GM21423 (cell line): Measurements from ENCODE around the gene RAB11A.
"Not testable (repeated sequence)": the region's sequence is repeated elsewhere in the genome, so short reads cannot be mapped to it uniquely, and the experiment has no call there.

Experiments used
- ATAC-seq: cut with Tn5 transposase; IDR thresholded peaks from one replicate; pipeline ENCODE4 v1.9.1; 2021; ENCODE audit warnings: mild to moderate bottlenecking, moderate library complexity; ENCODE audit not compliant: unreplicated experiment

The RAB11A gene

DNA sequence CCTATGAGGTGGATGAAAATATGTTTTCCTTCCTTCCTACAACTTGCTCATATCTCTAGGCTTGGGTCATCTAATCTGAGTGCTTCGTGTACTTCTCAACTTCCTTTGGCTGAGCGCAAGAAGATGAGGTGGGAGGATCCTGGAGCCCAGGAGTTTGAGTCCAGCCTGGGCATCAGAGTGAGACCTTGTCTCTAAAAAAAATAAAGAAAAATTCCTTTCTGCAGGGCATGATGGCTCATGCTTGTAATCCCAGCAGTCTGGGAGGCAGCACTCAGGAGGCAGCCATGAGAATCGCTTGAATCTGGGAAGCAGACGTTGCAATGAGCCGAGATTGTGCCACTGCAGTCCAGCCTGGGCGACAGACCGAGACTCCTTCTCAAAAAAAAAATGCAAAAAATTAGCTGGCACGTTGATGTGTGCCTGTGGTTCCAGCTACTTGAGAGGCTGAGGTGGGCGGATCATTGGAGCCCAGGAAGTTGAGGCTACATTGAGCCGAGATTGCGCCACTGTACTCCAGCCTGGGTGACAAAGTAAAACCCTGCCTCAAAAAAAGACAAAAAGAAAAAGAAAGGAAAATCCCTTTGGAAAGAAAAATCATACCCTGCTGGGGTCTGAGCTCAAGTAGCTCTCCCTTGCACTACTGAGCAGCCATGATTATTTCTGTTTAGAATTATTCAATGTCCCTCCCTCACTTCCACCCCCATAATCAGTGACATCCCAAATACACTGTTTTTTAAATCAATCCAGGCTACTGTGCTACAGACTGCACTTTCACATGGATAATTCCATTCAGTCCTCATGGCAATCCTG is 28.0 kb upstream of the RAB11A start:
- no peak for ATAC-seq

DNA sequence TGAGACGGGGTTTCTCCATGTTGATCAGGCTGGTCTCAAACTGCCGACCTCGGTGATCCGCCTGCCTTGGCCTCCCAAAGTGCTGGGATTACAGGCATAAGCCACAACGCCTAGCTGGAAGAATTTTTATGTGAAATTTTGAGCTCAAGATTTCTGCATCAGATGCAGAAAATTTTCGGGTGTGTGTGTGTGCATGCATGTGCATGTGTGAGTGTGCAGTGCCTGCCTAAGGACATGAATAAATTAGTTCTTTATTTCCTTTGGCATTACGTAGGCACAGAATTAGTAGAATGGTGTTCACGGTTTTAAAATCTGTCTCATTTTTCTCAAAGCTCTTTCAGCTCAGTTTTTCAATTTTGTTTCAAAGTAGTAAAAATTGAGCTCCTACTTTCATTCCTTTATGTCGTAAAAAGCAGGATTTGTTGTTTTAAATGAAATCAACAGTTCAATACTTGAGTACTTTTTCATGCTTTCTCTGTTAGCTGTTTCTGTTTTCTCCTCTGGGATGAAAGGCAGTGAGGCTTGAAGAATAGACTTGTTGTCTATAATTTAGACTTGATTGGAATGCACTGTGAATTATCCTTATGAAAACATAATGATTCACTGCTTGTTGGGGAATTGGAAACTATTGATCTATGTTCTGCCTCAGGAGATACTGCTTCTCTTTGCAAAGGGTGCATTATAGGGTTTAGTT is 23.3 kb upstream of the RAB11A start:
- ATAC-seq: no peak

DNA sequence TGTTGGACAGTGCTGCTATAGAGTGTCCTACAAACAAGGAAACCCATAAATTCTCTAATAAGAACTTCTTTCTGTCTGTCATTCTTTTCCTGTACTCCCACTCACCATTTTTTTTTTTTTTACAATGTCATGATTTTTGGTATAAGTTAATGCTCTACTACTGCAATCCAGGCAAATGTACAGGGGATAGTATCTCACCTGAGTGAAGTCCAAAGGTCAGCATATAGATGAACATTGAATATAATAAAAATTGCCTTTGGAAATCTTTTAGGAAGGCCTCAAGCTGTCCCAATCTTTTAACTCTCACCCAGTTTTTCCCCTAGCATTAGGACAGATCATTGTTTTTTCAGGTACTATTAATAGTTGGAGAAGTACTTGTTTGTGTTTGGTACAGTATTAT is 21.3 kb upstream of the RAB11A start:
- no peak for ATAC-seq

DNA sequence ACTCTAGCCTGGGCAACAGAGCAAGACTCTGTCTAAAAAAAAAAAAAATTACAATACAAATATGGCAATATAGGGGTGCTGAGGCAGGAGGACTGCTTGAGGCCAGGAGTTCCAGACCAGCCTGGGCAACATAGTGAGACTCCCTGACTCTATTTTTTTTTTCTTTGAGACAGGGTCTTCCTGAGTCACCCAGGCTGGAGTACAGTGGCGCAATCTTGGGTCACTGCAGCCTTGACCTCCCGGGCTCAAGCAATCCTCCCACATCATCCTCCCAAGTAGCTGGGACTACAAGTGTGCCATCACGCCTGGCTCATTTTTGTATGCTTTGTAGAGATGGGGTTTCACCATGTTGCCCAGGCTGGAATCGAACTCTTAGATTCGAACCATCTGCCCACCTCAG is 17.3 kb upstream of the RAB11A start:
- ATAC-seq: no peak

DNA sequence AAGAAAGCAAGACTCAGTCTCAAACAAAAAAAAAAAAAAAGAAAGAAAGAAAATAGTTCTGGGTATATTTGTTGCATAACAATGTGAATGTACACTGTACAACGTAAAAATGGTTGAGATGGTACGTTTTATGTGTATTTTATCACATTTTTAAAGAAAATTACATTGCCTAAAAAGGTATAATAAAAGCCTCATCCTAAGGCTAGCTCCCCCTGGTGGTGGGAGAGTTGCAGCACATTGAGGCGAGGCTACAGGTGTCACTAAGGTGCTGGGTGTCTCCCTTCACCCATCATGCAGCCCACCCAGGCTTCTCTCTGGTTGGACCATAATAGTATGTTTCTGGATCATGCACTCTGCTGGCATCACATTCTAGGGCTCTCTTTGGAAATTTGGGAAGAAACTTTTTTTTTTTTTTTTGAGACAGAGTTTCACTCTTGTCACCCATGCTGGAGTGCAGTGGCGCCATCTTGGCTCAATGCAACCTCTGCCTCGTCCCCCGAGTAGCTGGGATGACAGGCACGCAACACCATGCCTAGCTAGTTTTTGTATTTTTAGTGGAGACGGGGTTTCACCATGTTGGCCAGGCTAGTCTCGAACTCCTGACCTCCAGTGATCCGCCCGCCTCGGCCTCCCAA is 12.4 kb upstream of the RAB11A start:
- no peak for ATAC-seq

DNA sequence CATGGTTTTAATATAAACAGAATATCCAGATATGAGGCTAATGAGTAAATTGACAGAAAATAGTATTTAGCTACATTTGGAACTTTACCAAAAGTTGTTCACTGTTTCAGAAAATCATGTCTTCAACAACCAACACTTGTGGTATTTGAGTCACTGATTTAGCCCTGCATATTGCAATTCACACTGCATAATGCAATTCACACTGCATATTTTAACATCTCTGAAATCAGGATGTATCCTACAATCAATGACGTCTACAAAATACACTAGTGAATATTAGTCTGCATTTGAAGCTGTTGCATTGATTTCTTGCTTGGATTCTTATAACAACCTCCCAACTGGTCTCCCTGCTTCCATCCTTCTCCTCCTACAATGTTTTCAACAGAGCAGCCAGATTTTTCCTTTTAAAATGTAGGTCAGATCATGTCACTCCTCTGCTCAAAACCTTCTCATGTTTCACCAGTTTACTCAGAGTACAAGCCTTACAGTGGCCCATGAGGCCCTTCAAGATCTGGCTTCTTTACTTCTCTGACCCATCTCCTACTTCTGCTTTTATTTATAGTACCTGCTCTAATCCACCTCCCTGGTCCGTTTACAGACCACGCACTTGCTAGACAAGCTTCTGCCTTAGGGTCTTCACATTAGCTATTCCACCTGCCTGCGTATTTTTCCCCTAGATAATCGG is 11.4 kb upstream of the RAB11A start:
- ATAC-seq: no peak

DNA sequence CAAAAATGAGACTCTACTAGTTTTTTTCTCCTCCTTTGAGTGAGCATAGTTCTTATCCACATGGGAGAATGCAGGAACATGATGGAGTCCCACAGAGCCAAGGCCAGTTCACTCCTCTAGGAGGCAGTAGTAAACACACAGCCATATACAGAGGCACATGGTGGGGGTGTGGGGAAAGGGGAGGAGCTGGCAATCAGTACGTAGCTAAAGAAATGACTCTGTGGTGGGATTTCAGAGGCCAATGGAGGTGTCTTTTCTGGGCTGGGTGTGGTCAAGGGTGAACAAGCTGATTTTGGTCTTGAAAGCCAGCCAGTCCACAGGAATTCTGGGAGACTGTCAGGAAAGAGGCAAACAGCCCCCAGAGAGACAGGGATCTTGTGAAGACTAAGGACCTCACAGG is 6.6 kb upstream of the RAB11A start:
- no peak for ATAC-seq

DNA sequence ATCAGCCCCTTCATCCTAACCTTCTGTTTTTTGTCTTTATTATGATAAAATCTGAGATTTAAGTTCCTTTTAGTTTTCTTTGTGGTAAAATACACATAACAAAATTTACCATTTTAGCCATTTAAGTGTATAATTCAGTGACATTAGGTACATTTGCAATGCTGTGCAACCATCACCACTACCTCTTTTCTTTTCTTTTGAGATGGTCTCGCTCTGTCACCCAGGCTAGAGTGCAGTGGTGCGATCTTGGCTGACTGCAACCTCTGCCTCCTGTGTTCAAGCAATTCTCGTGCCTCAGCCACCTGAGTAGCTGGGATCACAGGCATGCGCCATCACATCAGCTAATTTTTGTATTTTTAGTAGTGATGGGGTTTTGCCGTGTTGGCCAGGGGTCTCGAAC is 6.2 kb upstream of the RAB11A start:
- ATAC-seq: no peak

DNA sequence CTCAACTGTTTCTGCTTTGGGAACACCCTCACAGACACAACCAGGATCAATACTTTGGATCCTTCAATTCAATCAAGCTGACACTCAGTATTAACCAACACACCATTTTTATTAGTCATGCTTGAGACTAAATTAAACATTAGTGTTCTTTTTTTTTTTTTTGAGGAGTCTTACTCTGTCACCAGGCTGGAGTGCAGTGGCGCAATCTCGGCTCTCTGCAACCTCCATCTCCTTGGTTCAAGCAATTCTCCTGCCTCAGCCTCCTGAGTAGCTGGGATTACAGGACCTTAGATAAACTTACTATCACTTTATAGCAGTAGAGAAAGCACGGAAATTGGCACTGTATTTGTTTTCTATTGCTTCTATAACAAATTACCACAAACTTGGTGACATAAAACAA is 2.0 kb upstream of the RAB11A start:
- no peak for ATAC-seq

DNA sequence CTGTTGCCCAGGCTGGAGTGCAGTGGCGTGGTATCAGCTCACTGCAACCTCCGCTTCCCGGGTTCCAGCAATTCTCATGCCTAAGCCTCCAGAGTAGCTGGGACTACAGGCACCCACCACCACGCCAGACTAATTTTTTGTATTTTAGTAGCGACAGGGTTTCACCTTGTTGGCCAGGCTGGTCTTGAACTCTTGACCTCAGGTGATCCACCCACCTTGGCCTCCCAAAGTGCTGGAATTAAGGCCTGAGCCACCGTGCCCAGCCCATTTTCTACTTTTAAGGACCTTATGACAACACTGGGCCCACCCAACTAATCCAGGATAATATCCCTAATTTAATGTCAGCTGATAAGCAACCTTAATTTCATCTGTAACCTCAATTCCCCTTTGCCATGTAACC is 1.4 kb upstream of the RAB11A start:
- ATAC-seq: not testable (repeated sequence)

DNA sequence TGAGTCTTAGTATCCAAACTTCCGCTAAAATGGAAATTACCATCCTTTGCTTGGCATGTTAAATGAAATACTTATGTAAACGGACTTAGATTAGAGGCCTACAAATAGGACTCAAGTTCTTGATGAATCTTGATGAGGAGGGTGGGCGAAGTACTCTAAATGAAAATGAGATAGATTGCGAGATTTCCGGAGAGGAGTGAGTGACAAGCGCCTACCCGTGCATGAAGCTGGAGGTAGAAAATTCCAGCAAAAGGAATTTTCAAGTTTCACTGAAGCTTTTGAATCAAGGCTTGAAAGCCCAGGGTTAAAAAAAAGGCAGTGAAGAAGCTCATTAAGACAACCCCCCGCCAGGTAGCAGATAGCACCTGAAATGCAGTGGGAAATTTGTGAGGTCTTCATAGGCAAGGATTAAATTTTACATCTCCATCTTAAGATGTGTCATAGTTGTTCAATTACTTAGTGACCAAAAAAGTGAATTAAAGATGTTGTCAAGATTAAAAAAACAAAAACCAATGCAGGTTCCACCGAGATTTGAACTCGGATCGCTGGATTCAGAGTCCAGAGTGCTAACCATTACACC is 655 bp upstream of the RAB11A start:
- no peak for ATAC-seq

DNA sequence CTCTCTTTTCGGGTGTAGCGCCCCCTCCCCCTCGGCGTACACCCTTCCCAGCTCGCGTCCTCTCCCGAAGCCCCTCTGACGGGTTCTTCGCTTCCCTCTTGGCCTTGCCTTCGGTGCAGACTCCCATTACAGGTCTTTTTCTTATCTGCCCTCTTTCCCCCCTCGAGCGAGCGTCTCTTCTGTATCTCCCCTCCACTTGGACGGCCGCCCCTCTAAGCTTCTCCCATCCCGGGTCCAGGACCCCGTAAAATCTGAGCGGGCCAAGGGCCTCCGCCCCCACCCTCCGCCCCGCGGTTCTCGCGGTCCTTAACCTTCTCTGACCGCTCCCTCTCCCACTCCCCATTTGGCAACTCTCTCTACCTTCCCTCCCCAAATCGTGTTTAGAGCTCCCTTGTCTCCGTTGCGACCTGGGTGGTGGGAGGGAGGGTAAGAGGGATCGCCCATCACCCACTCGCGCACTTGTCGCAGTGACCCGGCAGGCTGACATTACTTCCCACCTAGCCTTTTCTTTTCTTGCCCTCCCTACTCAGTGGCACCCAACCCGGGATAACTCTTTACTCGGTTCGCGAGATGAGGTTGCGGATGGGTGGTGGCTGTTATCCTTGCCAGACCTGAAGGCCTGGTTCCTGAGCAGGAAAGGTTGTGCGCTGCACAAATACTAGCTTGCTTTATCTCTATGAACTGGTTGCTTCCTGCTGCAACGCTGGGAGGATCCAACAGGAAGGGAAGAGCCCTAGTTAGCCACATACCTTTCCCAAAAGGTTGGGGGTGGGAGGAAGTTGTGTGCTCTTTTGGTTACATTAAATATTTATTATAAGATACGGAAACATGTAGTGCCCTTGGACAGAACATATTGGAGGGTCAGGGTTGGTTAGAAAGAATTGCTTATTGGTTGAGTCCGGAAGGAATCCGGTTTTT is 922 bp downstream of the RAB11A start:
- no peak for ATAC-seq

DNA sequence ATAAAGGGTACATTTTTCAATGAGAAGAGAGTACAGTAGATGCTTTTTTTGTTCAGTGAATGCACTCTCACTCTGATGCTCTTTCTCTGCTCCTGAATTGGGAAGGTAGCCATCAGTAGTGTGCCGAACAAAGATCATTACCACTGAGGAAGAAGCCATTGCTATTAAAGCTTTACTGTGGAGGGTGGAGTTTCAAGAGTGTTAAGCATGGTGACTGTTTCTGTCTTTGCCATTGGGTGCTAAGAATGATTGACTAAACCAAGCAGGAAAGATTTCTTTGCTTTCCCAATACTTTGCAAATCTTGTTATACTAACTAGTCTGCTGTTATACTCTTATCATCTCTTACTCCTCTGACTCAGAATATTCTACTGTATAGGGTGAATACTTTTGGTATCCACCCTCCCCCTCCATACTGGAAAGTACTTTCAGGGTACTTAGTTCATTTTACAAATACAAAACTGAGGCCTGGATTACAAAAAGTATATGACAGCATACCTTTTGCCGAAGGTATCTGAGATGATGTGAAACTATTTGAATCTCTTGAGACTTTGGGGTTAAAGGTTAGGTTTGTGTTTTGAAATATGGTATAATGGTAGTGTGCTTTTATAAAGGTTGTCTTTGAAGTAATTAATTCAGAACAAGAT is 1.7 kb downstream of the RAB11A start:
- no peak for ATAC-seq

DNA sequence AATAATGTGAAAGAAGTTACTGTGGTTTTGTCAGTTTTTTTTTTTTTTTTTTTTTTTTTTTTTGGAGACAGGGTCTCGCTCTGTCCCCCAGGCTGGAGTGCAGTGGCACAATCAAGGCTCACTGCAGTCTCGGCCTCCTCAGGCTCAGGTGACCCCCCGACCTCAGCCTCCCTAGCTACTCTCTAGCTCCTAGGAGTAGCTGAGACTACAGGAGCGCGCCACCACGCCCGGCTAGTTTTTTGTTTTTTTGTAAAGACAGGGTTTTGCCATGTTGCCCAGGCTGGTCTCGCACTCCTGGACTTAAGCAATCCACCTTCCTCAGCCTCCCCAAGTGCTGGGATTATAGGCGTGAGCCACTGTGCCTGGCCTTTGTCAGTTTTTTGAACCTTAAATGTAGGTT is 2.6 kb downstream of the RAB11A start:
- ATAC-seq: not testable (repeated sequence)

DNA sequence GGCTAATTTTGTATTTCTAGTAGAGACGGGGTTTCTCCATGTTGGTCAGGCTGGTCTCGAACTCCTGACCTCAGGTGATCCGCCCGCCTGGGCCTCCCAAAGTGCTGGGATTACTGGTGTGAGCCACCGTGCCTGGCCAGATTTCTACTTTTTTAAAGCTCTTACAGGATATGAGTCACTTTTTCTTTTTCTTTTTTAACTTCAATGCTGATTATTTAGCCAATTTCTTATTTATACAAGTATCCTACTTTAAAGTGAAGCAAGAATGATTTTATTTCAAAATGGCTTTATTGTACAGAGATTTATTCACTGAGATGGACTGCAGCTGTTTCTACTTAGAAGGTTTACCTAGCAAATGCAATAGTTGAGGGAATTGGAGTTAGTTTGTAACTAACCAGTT is 3.3 kb downstream of the RAB11A start:
- ATAC-seq: not testable (repeated sequence)

DNA sequence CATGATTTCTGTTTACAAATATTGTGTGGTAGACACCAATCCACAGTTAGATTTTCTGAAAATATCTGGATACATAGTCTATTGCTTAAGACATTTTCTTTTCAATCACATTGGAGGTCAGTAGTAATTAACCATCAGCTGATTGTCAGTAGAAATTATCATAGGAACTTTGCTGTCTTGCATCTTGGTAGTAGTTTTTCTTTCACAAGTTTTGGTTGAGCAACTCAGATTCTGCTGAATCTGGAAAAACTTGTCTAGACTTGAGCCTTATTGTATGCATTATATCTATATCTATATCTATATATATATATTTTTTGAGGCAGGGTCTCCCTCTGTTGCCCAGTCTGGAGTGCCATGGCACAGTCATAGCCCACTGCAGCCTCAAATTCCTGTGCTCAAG is 4.0 kb downstream of the RAB11A start:
- ATAC-seq: no peak

DNA sequence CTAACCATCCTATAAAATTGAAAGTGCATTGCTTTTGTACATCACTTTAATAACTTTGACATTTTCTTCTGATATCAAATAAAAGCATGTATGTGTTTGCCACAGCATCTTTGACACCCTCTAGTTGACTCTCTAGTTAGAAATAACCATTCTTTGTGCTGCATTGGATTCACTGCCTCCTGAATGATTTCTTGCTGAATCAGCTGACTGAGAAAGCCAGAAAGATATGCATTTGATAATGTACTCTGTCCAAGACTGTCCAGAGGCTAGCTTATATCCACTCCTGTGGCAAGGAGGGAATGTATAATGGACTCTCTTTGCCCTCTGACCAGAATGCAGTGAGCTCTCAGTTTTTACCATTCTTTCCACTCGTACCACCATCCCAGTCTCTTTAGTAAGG is 6.2 kb downstream of the RAB11A start:
- ATAC-seq: no peak

DNA sequence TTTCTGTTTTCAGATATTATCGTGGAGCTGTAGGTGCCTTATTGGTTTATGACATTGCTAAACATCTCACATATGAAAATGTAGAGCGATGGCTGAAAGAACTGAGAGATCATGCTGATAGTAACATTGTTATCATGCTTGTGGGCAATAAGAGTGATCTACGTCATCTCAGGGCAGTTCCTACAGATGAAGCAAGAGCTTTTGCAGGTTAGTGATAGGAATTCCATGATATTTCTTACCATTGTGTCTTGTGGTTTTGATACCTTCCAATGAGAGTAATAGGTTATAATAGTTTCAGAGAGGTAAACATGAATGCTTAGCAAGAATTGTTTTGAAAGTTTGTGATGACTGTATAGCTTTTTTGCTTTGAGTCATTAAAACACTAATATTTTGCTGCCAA is 8.5 kb downstream of the RAB11A start:
- no peak for ATAC-seq

DNA sequence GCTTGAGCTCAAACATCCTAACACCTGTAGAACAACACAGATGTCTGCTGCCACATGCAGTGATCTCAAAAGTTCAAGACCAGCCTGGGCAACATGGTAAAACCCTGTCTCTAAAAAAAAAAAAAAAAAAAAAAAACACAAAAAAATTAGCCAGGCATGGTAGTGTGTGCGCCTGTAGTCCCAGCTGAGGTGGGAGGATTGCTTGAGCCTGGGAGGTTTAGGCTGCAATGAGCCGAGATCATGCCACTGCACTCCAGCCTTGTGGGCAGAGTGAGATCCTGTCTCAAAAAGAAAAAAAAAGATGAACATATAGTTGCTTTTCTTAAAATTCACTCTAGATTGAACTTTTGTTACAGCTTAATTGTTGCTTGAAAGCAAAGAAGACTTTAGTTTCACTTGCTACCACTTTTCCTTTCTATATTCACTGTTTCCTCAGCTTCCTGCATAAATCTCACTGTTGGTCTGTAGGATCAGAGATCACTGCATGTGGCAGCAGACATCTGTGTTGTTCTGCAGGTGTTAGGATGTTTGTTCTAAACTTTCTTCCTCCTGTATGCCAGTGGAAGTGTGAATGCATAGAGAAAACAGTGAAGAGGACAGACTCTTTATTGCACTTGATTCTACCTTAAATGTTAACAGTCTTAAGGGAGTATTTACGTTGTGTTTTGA is 12.6 kb downstream of the RAB11A start:
- no peak for ATAC-seq
